ENCODE results near the gene ASCL4. TPM values are rescaled to one million over a fixed set of nuclear protein-coding genes. Genes with fewer than 3 reads are reported as not detected.

ASCL4 gene
- total and polyA plus RNA-seq, 4 donors: not detected

- no peak for DNase-seq
- TF ChIP-seq CTCF (IDR thresholded peaks at IDR 0.05; ENCODE audit: control extremely low read depth, extremely low read depth): no peak
- H3K9ac ChIP-seq (ENCODE audit: insufficient read depth in 1 of 2, low read length in 2 of 2): no peak overlapping the region
- ATAC-seq (ENCODE audit: insufficient read depth, low FRiP score): no peak
- no peaks in the 10 kb centered on the region for H3K4me1 ChIP-seq (ENCODE audit: control insufficient read depth in 5 of 5, insufficient read depth in 5 of 5, low read length in 5 of 5)
- no peak overlapping the region for H3K4me3 ChIP-seq
- peaks cover 9 to 25% (median 13%) of the 10 kb centered on the region in 4 donors for H3K36me3 ChIP-seq (ENCODE audit: control insufficient read depth in 4 of 4, insufficient read depth in 4 of 4, low read length in 4 of 4)
- no peaks in the 10 kb centered on the region for H3K27me3 ChIP-seq (ENCODE audit: control insufficient read depth in 3 of 3, insufficient read depth in 3 of 3, low read length in 2 of 3)
- no peak overlapping the region for H3K27ac ChIP-seq (ENCODE audit: low read depth in 1 of 2, low read length in 1 of 2)
- WGBS, 2 donors: 85 to 86% methylated on average over 4 of the region's 4 CpGs
- H3K9me3 ChIP-seq (ENCODE audit: control insufficient read depth in 4 of 4, insufficient read depth in 3 of 4, low read length in 3 of 4): no peaks in the 10 kb centered on the region
These were observed 43.1 kb upstream of the ASCL4 start for GRCh38 chr12:107731366-107731765.

- Histone ChIP-seq H3K36me3 (ENCODE audit: control insufficient read depth in 4 of 4, insufficient read depth in 4 of 4, low read length in 4 of 4) (peaks cover 12 to 31% (median 19%) of the 10 kb centered on the region in 4 donors), H3K9ac (ENCODE audit: insufficient read depth in 1 of 2, low read length in 2 of 2) (no peak overlapping the region)
- 89 to 90% methylated on average over 3 of the region's 3 CpGs for WGBS, 2 donors
These were observed 42.1 kb upstream of the ASCL4 start for GRCh38 chr12:107732365-107732764.

DNA sequence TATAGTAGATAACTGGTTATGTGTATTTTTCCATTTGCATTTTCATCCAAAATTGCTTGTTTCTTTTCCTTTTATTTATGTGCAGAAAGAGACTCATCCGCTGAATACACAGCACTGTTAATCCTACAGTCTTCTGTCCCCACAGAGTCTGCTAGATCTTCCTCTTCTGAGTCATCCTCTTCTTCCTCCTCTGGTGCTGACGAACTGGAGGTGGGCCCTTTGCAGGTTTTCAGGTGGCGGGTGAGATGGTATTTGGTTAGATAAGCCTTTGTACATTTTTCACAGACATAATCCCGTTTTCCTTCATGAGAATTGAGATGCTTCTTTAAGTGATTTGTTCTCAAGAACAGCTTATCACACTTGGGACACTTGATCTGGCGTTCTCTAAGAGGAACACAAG, 40.4 kb upstream of the ASCL4 start:
- no peak for DNase-seq
- H3K27ac ChIP-seq (ENCODE audit: low read depth in 1 of 2, low read length in 1 of 2): no peak overlapping the region
- no peak overlapping the region for H3K4me3 ChIP-seq
- TF ChIP-seq CTCF (IDR thresholded peaks at IDR 0.05; ENCODE audit: control extremely low read depth, extremely low read depth): no peak
- H3K36me3 ChIP-seq (ENCODE audit: control insufficient read depth in 4 of 4, insufficient read depth in 4 of 4, low read length in 4 of 4): peaks cover 25 to 47% (median 34%) of the 10 kb centered on the region in 4 donors
- no peaks in the 10 kb centered on the region for H3K9me3 ChIP-seq (ENCODE audit: control insufficient read depth in 4 of 4, insufficient read depth in 3 of 4, low read length in 3 of 4)
- no peak overlapping the region for H3K9ac ChIP-seq (ENCODE audit: insufficient read depth in 1 of 2, low read length in 2 of 2)
- no peaks in the 10 kb centered on the region for H3K4me1 ChIP-seq (ENCODE audit: control insufficient read depth in 5 of 5, insufficient read depth in 5 of 5, low read length in 5 of 5)
- WGBS, 2 donors: 85 to 86% methylated on average over 5 of the region's 5 CpGs
- no peak for ATAC-seq (ENCODE audit: insufficient read depth, low FRiP score)
- no peaks in the 10 kb centered on the region for H3K27me3 ChIP-seq (ENCODE audit: control insufficient read depth in 3 of 3, insufficient read depth in 3 of 3, low read length in 2 of 3)

More at GRCh38 chr12:107732365-107732764, 42.1 kb upstream of the ASCL4 start:
- no peaks in the 10 kb centered on the region for H3K27me3 ChIP-seq (ENCODE audit: control insufficient read depth in 3 of 3, insufficient read depth in 3 of 3, low read length in 2 of 3)
- no peak for ATAC-seq (ENCODE audit: insufficient read depth, low FRiP score)
- H3K27ac ChIP-seq (ENCODE audit: low read depth in 1 of 2, low read length in 1 of 2): no peak overlapping the region
- no peak for DNase-seq
- H3K9me3 ChIP-seq (ENCODE audit: control insufficient read depth in 4 of 4, insufficient read depth in 3 of 4, low read length in 3 of 4): no peaks in the 10 kb centered on the region
- TF ChIP-seq CTCF (IDR thresholded peaks at IDR 0.05; ENCODE audit: control extremely low read depth, extremely low read depth): no peak
- no peaks in the 10 kb centered on the region for H3K4me1 ChIP-seq (ENCODE audit: control insufficient read depth in 5 of 5, insufficient read depth in 5 of 5, low read length in 5 of 5)
- H3K4me3 ChIP-seq: no peak overlapping the region

- peaks cover 31 to 58% (median 46%) of the 10 kb centered on the region in 4 donors for H3K36me3 ChIP-seq (ENCODE audit: control insufficient read depth in 4 of 4, insufficient read depth in 4 of 4, low read length in 4 of 4)
- no peak for TF ChIP-seq CTCF (IDR thresholded peaks at IDR 0.05; ENCODE audit: control extremely low read depth, extremely low read depth)
- WGBS, 2 donors: 94 to 98% methylated on average over 2 of the region's 2 CpGs
- no peaks in the 10 kb centered on the region for H3K4me1 ChIP-seq (ENCODE audit: control insufficient read depth in 5 of 5, insufficient read depth in 5 of 5, low read length in 5 of 5)
- DNase-seq: no peak
- no peaks in the 10 kb centered on the region for H3K9me3 ChIP-seq (ENCODE audit: control insufficient read depth in 4 of 4, insufficient read depth in 3 of 4, low read length in 3 of 4)
- H3K9ac ChIP-seq (ENCODE audit: insufficient read depth in 1 of 2, low read length in 2 of 2): no peak overlapping the region
- no peak overlapping the region for H3K27ac ChIP-seq (ENCODE audit: low read depth in 1 of 2, low read length in 1 of 2)
- no peak overlapping the region for H3K4me3 ChIP-seq
- no peak for ATAC-seq (ENCODE audit: insufficient read depth, low FRiP score)
- H3K27me3 ChIP-seq (ENCODE audit: control insufficient read depth in 3 of 3, insufficient read depth in 3 of 3, low read length in 2 of 3): no peaks in the 10 kb centered on the region
These were observed 38.7 kb upstream of the ASCL4 start for GRCh38 chr12:107735763-107736162.
